NCI-H2081 (cell line): Measurements from ENCODE around the gene SPTLC2.

Experiments
- DNase-seq, 2 experiments: peaks; one replicate each; lab custom pipeline; 2025; lab: John Stamatoyannopoulos, UW

Gene SPTLC2

DNA sequence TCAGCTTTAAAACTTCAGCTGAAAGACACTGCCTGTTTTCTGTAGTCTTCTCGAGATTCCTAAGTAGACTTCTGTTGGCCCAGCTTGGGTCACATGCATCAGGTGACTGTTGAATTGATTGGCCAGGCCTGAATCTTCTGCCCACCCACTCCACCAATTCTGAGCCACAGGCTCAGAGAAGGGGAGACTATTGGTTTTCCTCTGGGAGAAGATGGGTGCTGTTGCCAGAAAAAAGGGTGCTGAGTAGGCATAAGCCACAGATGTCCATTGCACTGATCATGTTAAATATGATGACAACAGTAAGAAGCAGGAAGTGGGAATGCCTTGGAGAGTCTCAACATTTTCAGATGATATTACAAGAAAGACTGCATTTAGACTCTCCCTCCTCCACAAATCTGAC, 6.8 kb upstream of the SPTLC2 start:
- no peak for DNase-seq

DNA sequence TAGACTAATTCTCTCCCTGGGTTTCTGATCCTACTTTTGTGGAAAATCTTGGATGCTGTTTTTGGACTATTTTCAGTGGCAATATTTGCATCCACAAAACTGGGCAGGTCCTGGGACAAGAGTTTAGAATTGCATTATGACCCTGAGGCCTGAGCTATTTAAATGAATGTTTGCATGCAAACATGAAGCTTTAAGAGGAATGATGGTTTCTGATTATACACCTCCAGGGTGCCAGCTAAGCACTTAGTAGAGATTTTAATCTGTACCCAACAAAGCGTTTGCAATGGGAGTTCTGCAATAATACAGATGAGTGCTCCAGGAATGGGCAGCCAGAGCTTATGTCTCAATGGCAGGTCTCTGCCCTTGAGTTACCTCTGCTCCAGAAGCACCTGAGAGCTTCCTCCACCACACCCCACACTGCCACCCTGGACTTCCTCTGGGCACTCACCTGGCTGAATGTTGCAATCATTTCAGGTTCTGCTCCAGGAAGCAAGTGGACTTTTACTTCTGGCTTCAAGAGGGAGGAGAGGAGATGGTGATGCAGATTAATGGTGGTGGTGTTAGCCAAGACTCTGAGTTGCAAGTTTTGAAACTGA, 6.0 kb upstream of the SPTLC2 start:
- DNase-seq = no peak

DNA sequence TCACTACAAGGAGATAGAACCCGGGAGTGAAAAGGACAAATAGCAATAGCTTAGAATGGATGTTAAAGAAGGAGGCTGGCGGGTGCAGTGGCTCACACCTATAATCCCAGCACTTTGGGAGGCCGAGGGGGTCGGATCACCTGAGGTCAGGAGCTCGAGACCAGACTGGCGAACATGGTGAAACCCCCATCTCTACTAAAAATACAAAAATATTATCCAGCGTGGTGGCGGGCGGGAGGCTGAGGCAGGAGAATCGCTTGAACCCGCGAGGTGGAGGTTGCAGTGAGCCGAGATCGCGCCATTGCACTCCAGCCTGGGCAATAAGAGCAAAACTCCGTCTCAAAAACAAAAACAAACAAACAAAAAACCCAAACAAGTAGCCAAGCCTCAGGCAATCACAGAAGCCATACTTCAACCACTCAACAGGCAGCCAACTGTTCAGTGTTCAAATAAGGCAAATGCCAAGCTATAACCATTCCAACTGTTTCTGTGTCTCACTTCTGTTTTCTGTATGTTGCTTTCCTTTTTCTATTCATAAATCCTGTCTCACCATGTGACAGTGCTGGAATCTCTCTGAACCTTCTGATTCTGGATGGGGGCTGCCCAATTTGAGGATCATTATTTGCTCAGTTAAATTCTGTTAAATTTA, 3.9 kb upstream of the SPTLC2 start:
- no peak for DNase-seq

DNA sequence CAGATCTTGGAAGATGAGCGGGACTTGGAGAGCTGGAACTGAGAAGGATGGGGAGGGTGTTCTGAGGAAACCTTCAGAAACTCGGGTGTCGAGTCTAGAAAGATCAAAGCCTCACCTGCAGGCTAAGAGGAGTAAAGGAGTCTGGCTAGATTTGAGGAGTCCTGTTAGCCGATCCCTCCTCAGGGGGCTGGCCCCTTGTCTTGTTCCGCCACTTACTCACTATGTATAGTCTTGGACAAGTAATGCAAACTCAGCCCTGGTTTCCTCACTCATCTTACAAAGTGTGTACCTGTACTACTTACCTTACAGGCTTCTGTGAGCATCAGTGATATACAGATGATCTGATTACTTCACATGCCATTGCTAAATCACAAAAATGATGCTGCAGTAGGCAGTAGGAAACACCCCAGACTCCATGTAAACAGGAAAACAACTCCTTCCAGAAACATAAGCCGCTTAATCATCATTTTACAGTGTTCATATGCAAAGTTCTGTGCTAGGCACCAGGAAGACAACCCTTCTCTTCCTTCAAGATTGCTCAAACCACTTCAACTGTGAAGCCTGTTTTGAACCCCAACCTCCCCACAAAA, 2.0 kb upstream of the SPTLC2 start:
- no peak for DNase-seq

DNA sequence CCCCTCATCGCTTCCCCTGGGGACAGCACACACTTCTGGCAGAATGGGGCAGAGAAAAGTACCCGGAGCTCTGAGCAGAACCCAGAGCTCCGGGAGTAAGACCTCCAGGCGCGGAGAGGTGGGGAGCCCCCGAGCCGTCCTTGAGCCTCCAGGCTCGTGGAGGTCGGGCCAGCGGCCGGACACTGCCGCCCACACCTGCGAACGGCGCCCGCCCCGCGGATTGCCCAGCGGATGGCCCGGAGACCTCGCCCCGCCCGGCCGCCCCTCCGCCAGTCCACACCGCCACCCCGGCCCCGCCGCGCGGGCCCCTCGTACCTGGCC, 344 bp downstream of the SPTLC2 start:
- no peak for DNase-seq

DNA sequence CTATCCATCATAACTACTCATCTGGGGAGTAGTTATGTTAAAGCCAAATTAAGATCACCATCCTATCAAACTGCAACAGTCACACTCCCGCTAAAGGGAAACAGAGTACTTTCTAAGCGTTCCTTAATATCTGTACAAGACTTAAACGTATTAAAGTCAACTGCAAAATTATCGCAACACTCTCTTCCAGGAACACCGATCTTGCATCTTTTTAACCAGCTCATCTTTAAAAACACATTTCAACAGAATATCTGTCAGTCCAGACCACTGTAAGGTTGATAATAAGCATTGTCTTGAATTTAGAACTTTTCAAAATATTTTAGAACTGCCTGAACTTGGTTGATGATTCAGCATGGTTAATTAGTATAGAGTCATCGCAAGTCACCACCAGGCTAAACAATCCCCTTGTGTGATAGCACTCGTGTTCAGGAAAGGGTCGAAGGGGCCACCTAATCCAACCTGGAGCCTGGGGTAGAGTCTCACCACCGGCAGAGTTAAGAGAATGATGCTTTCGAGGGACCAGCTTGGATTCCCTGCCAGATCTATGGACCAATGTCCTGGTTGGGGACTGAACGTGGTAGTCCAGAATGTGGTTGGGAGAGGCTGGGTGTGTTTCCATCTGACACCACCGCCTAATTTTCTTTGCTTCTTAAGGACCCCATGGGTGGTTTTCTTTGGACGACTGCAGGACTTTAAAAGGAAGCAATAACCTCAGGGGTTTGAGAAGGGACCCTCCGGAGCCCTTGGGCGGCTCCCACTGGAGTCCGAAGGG, 890 bp downstream of the SPTLC2 start:
- peak in 1 of 2 experiments; percentile 23 for DNase-seq

DNA sequence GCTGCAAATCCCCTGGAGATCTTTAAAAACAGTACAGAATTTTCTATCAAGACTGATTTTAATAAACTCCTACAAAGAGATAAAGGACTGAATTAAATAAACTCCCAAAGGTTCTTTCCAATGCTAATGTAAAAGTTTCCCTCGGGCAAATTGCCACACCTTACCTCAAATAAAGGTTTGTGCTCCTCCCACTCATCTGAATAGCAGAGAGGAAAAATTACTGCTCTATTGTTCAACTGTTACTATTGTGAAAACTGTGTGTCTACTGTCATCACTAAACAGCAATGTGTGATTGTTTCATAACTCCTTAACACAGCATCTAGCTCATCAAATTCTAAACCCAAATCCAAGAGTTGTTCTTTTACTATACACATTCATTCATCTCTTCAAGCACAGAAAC, 3.2 kb downstream of the SPTLC2 start:
- peak in 1 of 2 experiments; percentile 2 for DNase-seq

DNA sequence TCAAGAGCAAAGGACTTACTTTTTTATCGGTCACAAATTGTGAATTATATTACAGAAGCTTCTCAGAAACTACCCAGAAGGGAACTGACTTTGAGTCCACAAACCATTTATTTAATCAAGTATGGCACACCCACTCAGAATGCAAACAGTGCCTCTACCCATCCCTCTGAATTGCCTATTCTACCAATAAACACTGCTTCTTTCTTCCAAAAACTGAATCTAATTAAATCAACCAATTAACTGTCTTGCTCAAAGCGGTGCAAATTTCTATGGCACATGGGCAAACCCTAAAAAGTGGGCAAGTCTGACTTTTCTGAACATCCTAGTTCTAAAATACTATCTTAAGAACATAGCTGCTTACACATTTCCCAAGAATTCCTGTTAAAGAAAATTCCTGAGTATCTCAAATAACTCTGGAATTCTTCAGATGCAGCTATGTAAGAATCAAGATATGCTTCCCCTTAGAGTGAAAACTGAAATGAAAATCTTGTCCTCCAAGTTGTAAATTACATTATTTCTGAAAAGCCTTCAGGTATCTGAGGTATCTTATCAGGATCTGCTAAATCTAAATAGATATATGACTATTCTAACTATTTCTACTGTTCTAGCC, 4.3 kb downstream of the SPTLC2 start:
- DNase-seq = no peak

DNA sequence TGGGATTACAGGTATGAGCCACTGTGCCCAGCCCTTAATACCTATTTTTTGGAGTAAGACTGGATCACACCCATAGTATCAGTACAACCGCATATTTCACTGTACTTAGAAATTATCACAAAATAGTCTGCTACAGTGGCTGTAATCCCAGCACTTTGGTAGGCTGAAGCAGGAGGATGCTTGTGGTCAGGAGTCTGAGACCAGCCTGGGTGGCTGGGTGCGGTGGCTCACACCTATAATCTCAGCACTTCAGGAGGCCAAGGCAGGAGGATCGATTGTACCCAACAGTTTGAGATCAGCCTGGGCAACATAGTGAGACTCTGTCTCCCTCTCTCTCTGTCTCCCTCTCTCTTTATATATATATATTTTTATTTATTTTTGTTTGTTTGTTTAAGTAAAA, 5.9 kb downstream of the SPTLC2 start:
- no peak for DNase-seq

DNA sequence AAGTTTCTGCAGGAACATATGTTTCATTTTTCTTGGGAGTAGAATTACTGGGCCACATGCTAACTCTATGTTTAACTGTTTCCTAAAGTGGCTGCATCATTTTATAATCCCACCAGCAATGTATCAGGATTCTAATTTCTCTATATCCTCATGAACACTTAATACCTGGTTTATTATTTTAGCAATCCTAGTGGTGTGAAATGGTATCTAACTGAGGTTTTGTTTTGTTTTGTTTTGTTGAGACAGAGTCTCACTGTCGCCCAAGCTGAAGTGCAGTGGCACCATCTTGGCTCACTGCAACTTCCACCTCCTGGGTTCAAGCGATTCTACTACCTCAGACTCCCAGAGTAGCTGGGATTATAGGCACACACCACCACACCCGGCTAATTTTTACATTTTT, 6.5 kb downstream of the SPTLC2 start:
- DNase-seq = no peak

DNA sequence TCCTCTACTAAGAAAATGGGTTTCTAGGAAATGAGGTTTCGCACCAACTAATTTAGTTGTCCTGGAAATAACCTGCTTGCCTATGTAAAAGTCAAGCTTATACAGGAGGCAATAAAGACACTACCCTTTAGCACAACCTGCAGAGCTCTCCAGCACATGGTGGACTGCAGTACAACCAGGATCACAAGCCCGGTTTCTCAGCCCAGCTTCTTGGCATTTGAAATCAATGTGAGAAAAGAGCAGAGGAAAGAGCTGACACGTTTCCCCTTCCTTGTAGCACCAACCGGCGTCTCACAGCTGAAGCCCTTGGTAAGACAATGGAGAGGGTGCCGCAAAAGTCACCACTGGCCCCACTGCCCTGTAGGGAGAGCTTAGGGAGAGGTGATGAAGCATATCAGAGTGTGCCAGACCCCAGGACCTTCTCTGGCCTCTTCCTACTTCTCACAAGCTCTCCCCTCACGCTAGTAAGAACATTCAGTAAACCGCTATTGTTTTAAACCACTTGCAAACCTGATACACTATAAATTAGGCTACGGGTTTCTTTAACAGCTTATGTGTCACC, 8.6 kb downstream of the SPTLC2 start:
- DNase-seq = no peak

DNA sequence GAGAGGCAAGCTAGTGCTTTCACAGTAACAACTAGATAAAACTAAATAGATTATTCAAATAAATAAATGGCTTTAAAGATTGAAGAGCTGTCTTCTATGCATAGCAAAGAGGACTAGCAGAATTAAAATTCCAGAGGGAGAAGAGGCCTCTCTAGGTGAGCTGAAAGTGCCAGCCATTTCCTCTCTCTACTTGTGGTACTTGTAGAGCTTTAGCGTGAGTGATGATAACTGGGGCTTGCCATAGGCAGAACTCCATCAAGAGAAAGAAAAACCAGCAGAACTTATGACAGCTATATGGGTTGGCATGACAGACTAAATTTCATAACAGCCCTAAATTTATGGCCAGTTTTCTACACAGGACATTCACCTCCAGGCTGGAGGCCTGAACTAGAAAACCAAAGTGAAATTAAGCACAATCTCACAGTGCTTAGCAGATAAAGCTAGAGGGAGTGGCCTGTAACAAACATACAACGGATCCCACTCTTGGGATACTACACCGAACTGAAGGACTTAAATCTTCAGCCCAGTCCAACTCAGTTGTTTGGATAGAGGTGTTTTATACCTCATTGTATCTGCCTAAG, 11.0 kb downstream of the SPTLC2 start:
- DNase-seq = no peak

DNA sequence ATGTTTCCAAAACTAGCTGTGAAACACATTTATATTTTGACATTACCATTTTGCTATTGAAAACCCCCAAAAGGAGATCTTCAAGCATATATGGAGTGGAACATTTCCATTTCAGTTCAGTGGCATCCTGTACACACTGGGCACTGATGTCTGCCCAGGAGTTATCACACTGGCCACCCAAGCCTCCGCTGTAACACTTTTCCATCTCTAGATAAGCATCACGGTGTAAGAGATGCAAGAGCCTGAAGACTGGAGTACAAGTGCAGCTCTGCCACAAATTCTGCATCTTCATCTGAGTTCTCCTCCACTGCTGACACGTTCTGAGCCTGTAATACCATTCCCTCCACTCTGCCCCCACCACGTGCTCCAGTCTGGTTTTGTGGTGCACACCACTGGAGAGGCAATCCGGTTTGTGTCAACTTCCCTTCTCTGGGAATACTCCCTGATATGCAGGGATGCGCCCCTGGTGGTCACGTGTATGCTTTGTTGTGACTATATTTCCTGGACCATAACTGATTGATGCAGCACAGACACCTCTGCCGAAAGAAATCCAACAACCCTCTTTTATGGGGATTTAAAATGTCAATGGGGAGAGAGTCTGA, 12.7 kb downstream of the SPTLC2 start:
- no peak for DNase-seq

DNA sequence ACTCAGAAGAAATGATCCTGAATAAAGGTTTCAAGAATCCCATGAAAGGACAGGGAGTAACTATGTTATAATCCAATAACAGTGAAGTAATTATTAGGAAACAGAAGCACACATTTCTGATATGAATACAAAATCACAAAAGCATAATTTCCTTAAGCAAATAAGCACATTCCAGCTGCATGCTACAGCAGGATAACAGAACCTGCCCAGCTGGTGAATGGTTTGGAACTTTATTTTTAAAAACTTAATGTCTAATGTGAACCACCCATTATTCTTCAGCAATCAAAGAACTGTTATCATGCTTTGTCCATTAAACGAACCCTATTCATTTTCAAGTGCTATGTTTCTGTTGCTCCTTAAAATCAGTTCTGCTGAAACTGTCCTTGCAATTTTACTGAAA, 13.4 kb downstream of the SPTLC2 start:
- no peak for DNase-seq

DNA sequence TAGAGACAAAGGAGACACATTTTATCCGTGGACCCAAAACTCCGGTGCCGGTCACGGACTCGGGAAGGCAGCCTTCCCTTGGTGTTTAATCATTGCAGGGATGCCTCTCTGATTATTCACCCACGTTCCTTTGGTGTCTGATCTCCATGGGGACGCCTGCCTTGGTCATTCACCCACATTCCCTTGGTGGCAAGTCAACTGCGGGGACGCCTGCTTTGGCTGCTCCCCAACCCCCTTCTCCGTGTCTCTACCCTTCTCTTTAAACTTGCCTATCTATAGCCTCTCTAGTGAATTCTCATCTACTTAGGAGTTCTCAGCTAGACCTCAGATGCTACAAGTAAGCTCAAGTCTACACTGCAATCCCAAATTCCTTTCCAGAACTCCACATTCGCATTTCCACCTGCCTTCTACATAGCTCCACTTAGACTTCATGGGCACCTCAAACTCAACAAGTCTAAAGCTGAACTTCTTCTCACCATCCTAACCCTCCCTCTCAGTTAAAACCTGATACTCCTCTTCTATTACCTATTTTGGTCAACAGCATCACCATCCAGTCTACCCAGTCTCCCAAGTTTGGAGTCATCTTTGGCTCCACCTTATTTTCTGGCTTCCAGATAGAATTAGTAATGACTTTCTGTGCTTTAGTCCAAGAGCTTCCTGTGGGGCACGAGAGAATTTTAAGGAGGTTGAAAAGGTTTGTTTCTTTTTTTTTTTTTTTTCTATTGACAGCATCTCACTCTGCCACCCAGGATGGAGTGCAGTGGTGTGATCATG, 14.4 kb downstream of the SPTLC2 start:
- no peak for DNase-seq

DNA sequence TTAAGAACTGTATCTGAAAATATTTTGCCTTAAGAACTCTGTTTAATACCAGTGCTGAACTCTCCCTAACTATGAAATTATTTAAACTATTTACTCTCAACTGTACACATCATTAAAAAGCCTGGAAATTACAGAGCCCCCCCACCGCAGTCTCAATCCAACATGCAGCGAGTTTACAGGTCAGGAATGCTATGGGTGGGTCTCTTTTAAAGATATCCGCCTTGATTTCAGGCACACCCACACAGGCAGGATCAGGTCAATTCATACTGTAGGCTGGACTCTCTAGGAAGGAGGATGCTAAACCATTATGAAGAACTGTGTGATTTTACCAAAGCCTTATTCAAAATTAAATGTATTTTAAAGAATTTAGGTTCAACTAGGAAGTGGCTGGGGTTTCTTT, 16.5 kb downstream of the SPTLC2 start:
- no peak for DNase-seq

DNA sequence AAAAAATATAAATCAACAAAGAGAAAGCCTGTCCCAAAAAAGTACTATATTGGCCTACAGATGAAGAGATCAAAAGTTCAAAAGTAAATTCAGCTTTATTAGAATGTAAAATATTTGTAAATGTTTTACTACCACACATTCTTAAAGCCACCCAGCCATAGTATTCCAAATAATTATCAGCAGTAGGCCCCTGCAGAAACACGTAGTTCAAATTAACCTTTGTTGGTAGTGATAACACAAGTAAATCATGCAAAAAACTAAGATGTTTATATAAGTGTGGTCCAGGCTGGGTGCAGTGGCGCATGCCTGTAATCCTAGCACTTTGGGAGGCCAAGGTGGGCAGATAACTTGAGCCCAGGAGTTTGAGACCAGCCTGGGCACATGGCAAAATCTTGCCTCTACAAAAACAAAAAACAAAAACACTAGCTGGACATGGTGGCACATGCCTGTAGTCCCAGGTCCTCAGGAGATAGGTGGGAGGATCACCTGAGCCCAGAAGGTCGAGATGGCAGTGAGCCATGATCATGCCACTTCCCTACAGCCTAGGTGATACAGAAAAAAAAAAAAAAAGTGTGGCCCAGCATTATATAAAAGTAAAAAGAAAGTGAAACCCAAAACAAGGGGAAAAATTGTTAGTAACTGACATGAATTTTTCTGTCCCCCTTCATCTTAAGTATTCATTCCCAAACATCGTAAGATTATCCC, 17.9 kb downstream of the SPTLC2 start:
- DNase-seq = no peak

DNA sequence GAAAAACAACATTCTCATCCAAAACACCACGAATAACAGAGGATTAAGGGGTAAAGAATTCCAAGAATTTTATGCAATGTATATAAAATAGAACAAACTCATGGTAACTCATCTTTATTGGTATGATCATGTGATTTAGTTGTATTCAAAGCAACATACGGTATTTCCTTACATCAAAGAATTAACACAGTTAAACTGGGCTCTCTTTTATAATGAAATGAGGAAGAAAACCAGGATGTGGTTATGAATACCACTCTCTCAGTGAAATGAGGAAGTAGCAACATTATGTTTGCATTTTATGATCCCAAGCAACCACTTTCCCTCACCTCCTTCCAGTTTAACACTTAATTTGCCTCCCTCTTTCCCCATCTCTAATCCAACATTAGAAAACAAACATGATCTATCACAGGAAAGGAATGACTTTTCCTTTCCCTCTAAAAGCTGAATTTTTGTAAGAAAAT, 22.9 kb downstream of the SPTLC2 start:
- DNase-seq = no peak

DNA sequence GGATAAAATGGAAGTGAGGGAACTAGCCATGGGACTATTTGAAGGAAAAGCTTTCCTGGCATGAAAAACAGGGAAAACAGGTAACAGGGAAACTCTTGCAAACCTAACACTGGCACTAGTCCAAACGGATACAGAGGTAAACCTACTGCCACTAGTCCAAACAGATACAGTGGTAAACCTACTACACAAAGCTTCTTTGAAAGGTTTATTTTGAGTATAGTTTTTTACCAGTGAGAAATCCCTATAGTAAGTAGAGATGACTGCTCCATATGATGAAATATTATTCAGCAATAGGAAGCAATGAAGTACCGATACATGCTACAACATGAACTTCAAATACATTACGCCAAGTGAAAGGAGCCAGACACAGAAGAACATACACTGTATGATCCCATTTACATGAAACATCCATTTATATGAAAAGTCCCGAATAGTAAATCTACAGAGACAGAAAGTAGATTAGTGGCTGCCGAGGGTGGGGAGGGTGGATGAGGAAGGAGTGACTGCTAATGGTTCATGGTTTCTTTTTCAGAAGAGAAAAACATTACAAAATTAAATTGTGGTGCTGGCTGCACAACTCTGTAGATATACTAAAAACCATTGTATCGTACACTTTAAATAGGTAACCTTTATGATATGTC, 25.5 kb downstream of the SPTLC2 start:
- DNase-seq = no peak

DNA sequence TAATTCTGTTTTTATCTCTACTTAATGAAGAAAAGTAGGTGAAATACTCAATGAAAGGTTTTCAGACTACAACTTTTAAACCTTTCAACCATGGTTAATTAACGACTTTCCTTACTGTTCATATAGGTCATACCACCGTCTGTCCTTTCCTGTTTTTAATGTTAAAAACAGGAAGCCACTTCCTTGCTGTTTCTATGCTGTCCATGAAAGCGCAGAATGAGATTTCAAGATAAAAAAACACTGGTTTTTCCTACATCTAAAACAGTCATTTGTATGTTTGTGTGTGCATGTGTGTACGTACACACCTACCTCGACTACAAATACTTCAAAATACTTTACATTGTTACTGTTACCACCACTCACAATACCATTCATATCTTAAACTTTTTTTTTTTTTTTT, 27.3 kb downstream of the SPTLC2 start:
- no peak for DNase-seq
